Astrocyte (in vitro differentiated cells and primary cell): ENCODE data around the gene LCN1.

Source experiments
- EZH2 ChIP-seq: IDR thresholded peaks from 2 replicates; pipeline ENCODE4 v1.6.1; 2012; ENCODE audit warnings: mild to moderate bottlenecking, low read length, inconsistent platforms; ENCODE audit not compliant: insufficient read depth
- TF ChIP-seq, protein P1 (sequence below): IDR thresholded peaks from 2 replicates; pipeline ENCODE4 v1.5.1; 2011; ENCODE audit warnings: low read depth, mild to moderate bottlenecking, inconsistent platforms, low read length, moderate library complexity; ENCODE audit not compliant: insufficient read depth

DNA sequence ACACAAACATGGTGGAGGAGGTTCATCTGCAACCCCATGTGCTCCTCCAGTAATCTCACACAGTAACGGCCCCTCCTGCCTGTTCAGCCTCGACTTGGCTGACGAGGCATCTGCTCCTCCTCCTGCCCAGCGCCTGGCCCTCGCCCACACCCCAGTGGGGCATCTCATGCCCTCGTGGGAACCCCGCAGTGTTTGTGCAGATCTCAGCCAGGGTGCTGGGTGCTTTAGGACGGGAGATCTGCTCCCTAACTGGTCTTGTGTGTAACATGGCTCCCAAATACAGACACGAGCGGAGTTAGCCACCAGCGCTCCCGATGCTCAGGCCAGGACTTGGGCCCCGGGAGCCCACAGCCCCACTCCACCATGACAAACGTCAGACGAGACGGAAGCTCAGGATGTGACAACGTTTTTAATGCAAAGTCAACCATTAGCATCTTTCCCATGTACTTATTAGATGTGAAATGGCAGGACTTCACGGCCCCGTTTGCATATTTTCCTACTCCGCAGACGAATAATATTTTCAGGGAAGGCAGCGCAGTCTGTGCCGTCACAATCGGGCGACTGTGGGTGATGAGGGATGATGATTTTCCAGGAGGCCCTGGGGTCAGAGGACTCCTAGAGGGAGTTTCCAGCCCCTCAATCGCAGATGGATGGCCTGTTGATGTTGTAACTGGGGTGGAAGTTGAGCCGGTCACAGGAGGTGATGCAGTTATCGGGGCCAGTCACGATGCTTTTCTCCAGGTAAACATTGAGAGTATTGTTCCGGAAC, 26.3 kb upstream of the LCN1 start:
- TF ChIP-seq, protein P1, sequence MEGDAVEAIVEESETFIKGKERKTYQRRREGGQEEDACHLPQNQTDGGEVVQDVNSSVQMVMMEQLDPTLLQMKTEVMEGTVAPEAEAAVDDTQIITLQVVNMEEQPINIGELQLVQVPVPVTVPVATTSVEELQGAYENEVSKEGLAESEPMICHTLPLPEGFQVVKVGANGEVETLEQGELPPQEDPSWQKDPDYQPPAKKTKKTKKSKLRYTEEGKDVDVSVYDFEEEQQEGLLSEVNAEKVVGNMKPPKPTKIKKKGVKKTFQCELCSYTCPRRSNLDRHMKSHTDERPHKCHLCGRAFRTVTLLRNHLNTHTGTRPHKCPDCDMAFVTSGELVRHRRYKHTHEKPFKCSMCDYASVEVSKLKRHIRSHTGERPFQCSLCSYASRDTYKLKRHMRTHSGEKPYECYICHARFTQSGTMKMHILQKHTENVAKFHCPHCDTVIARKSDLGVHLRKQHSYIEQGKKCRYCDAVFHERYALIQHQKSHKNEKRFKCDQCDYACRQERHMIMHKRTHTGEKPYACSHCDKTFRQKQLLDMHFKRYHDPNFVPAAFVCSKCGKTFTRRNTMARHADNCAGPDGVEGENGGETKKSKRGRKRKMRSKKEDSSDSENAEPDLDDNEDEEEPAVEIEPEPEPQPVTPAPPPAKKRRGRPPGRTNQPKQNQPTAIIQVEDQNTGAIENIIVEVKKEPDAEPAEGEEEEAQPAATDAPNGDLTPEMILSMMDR, result no peak
- no peak for TF ChIP-seq EZH2
